Gastrocnemius medialis (tissue), 4 donors: Measurements from ENCODE around the gene MYO18B.
"Not testable (repeated sequence)": the region's sequence is repeated elsewhere in the genome, so short reads cannot be mapped to it uniquely, and the experiment has no call there.

Experiments
- POLR2A ChIP-seq, 2 donors: fragments of 450-650 bp; IDR thresholded peaks; one replicate each; pipeline ENCODE4 v1.6.1; 2017; ENCODE audit warnings: antibody characterized with exemption in 2 of 2, mild to moderate bottlenecking in 2 of 2, moderate library complexity in 2 of 2
- TF ChIP-seq, protein P1 (sequence below), 5 experiments: fragments of 450-650 bp in 3 of 5; fragments of 200-600 bp in 2 of 5; sonication (generic) in 2 of 5; IDR thresholded peaks in 4 of 5; conservative IDR thresholded peaks in 1 of 5; 1 replicate in 4 of 5; 2 replicates in 1 of 5; pipeline ENCODE4 v1.5.1; 2016 to 2019; ENCODE audit warnings: antibody characterized with exemption in 5 of 5, mild to moderate bottlenecking in 3 of 5, moderate library complexity in 3 of 5

- TF ChIP-seq, protein P1, sequence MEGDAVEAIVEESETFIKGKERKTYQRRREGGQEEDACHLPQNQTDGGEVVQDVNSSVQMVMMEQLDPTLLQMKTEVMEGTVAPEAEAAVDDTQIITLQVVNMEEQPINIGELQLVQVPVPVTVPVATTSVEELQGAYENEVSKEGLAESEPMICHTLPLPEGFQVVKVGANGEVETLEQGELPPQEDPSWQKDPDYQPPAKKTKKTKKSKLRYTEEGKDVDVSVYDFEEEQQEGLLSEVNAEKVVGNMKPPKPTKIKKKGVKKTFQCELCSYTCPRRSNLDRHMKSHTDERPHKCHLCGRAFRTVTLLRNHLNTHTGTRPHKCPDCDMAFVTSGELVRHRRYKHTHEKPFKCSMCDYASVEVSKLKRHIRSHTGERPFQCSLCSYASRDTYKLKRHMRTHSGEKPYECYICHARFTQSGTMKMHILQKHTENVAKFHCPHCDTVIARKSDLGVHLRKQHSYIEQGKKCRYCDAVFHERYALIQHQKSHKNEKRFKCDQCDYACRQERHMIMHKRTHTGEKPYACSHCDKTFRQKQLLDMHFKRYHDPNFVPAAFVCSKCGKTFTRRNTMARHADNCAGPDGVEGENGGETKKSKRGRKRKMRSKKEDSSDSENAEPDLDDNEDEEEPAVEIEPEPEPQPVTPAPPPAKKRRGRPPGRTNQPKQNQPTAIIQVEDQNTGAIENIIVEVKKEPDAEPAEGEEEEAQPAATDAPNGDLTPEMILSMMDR (IDR thresholded peaks at IDR 0.05 in 4 of 5, conservative IDR thresholded peaks at IDR 0.05 in 1 of 5), result not testable (repeated sequence)
- TF ChIP-seq POLR2A (IDR thresholded peaks at IDR 0.05), result not testable (repeated sequence)
Measured at GRCh38 chr22:25708430-25708829, 33.6 kb upstream of the MYO18B start.
